Brain microvascular endothelial cell (primary cell): ENCODE data around the gene RHBDF2.
A peak's percentile ranks its signal among the peaks of the same experiment; 100 is the strongest.

Source experiments
- DNase-seq: peaks from one replicate; pipeline ENCODE4 v3.0.0-alpha.2; 2020
- H3K27ac ChIP-seq: fragments of 250-450 bp; sonication (Bioruptor Pico); 2 replicates; pipeline ENCODE4 v1.5.1; 2020; ENCODE audit warnings: mild to moderate bottlenecking, moderate library complexity
- H3K27me3 ChIP-seq: fragments of 250-450 bp; sonication (Bioruptor Pico); replicated peaks from 2 replicates; pipeline ENCODE4 v1.5.1; 2020; ENCODE audit warnings: mild to moderate bottlenecking
- H3K36me3 ChIP-seq: fragments of 250-450 bp; sonication (Bioruptor Pico); replicated peaks from 2 replicates; pipeline ENCODE4 v1.5.1; 2020; ENCODE audit warnings: mild to moderate bottlenecking
- H3K4me3 ChIP-seq: 2 replicates; pipeline ENCODE4 v1.5.1; 2011; ENCODE audit warnings: low read depth, mild to moderate bottlenecking, control low read depth, low read length, moderate library complexity
- in situ Hi-C: cut with HindIII; loops from 2 replicates; pipeline ENCODE4 v1.10.0; 2017; ENCODE audit warnings: low sequenced_read_pairs, low pct_ligation_motif_present
- TF ChIP-seq, protein P1 (sequence below): IDR thresholded peaks from 2 replicates; pipeline ENCODE4 v1.5.1; 2011; ENCODE audit warnings: low read depth, mild to moderate bottlenecking, moderate library complexity, low read length, control low read depth, inconsistent platforms; ENCODE audit errors: missing control alignments

RHBDF2 gene

DNA sequence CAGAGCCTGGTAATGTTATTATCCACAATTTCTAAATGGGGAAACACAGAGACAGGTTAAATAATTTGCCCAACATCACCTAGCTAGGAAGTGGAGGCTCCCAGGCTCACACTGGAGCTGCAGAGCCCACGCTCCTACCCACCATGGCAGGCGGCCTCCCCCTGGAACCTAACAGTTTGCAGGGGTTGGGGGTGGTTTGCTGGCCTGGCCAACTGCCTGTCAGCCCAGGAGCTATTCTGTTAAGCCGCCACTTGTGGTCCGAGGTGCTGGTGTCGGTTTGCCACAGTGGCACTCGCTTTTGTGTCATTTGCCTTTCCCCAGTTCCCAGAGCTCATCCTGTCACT is 42.2 kb upstream of the RHBDF2 start:
- TF ChIP-seq, protein P1, sequence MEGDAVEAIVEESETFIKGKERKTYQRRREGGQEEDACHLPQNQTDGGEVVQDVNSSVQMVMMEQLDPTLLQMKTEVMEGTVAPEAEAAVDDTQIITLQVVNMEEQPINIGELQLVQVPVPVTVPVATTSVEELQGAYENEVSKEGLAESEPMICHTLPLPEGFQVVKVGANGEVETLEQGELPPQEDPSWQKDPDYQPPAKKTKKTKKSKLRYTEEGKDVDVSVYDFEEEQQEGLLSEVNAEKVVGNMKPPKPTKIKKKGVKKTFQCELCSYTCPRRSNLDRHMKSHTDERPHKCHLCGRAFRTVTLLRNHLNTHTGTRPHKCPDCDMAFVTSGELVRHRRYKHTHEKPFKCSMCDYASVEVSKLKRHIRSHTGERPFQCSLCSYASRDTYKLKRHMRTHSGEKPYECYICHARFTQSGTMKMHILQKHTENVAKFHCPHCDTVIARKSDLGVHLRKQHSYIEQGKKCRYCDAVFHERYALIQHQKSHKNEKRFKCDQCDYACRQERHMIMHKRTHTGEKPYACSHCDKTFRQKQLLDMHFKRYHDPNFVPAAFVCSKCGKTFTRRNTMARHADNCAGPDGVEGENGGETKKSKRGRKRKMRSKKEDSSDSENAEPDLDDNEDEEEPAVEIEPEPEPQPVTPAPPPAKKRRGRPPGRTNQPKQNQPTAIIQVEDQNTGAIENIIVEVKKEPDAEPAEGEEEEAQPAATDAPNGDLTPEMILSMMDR = no peak
- in situ Hi-C loops = no loop called here
- Histone ChIP-seq H3K36me3 (no peaks in the 10 kb centered on the region), H3K27ac (no peak overlapping the region), H3K27me3 (no peaks in the 10 kb centered on the region), H3K4me3 (no peak overlapping the region)
- no peak for DNase-seq

DNA sequence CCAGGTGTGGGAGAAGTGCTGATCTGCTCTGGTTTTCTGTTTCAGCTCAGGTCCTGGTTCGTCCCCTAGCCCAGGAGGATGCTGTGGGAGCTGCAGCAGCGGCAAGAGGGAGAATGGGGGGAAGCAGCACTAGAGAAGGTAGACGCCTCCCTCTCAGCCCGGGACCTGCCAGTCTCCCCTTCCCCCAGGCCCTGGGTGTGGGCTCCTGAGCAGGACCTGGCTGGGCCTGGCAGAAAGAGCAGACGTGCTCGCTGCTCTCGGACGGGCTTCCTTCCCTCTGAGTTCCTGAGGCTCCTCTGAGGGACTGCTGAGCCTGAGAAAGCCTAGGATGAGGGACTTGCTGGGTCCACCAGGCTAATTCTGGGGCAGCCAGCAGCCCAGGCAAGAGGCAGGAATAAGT is 41.8 kb upstream of the RHBDF2 start:
- no peaks in the 10 kb centered on the region for H3K36me3 ChIP-seq
- H3K27me3 ChIP-seq = no peaks in the 10 kb centered on the region
- H3K4me3 ChIP-seq = no peak overlapping the region
- no peak for DNase-seq
- TF ChIP-seq, protein P1 = no peak
- in situ Hi-C loops = no loop called here
- no peak overlapping the region for H3K27ac ChIP-seq

GRCh38 chr17:76542566-76542971 is 41.3 kb upstream of the RHBDF2 start:
- H3K27ac ChIP-seq = no peak overlapping the region
- TF ChIP-seq, protein P1 = no peak
- no peaks in the 10 kb centered on the region for H3K27me3 ChIP-seq
- H3K4me3 ChIP-seq = no peak overlapping the region
- no peaks in the 10 kb centered on the region for H3K36me3 ChIP-seq
- DNase-seq = no peak
- in situ Hi-C loops = no loop called here

GRCh38 chr17:76541739-76542454 is 40.7 kb upstream of the RHBDF2 start:
- TF ChIP-seq, protein P1 = no peak
- H3K27me3 ChIP-seq = no peaks in the 10 kb centered on the region

GRCh38 chr17:76540381-76541300 is 39.4 kb upstream of the RHBDF2 start:
- Histone ChIP-seq H3K4me3 (peak overlapping the region; percentile 49), H3K36me3 (no peaks in the 10 kb centered on the region), H3K27ac (no peak overlapping the region), H3K27me3 (no peaks in the 10 kb centered on the region)
- in situ Hi-C loops = no loop called here
- peak; percentile 97 for DNase-seq
- TF ChIP-seq, protein P1 = peak; percentile 51

More at GRCh38 chr17:76541739-76542454, 40.7 kb upstream of the RHBDF2 start:
- Histone ChIP-seq H3K36me3 (no peaks in the 10 kb centered on the region), H3K27ac (no peak overlapping the region), H3K4me3 (no peak overlapping the region)
- DNase-seq = no peak
- in situ Hi-C loops = no loop called here
